HS-5 (cell line): ENCODE results near the gene EGFL7.

Experiments
- DNase-seq: peaks from one replicate; pipeline ENCODE4 v3.0.0-alpha.2; 2012; ENCODE audit warnings: low read depth

Gene EGFL7

GRCh38 chr9:136660971-136661550, 1.7 kb upstream of the EGFL7 start:
- no peak for DNase-seq

- no peak for DNase-seq
Observed at GRCh38 chr9:136661641-136662325, 933 bp upstream of the EGFL7 start.

- DNase-seq = no peak
Observed at GRCh38 chr9:136662326-136662655, 425 bp upstream of the EGFL7 start.

GRCh38 chr9:136664000-136664915, 1.5 kb downstream of the EGFL7 start:
- DNase-seq = no peak

- no peak for DNase-seq
Observed at GRCh38 chr9:136665111-136665703, 2.5 kb downstream of the EGFL7 start.

- no peak for DNase-seq
Observed at GRCh38 chr9:136665704-136666371, 3.1 kb downstream of the EGFL7 start.

GRCh38 chr9:136666372-136667213, 3.9 kb downstream of the EGFL7 start:
- no peak for DNase-seq

- DNase-seq = no peak
Observed at GRCh38 chr9:136667214-136667939, 4.7 kb downstream of the EGFL7 start.

- no peak for DNase-seq
Observed at GRCh38 chr9:136667940-136668760, 5.4 kb downstream of the EGFL7 start.

- no peak for DNase-seq
Observed at GRCh38 chr9:136668983-136669790, 6.5 kb downstream of the EGFL7 start.

- no peak for DNase-seq
Observed at GRCh38 chr9:136669791-136670464, 7.2 kb downstream of the EGFL7 start.

- DNase-seq = no peak
Observed at GRCh38 chr9:136670576-136671253, 8.0 kb downstream of the EGFL7 start.

GRCh38 chr9:136671254-136671614, 8.5 kb downstream of the EGFL7 start:
- DNase-seq = no peak

GRCh38 chr9:136671646-136672430, 9.1 kb downstream of the EGFL7 start:
- DNase-seq = no peak

GRCh38 chr9:136672431-136673087, 9.8 kb downstream of the EGFL7 start:
- no peak for DNase-seq
